Endothelial cell of umbilical vein (primary cell): ENCODE data around the gene CKLF. TPM values are rescaled to one million over a fixed set of nuclear protein-coding genes. Genes with fewer than 3 reads are reported as not detected.
A peak's percentile ranks its signal among the peaks of the same experiment; 100 is the strongest.

Experiments used
- BruUV-seq: library from RNA; stranded (reverse); fragments of 400-500 nt; replicated peaks from 2 replicates; lab custom pipeline; 2021; lab: Mats Ljungman, UMichigan
- CTCF ChIA-PET: fragments of 300-600, 350-600 bp; sonication (Branson Sonifier 250); formaldehyde crosslinking; loops from one replicate; lab custom pipeline; 2021; ENCODE audit warnings: antibody characterized with exemption, inconsistent platforms; lab: Charles Lee
- POLR2A ChIA-PET: fragments of 300-600, 350-600 bp; sonication (Branson Sonifier 250); formaldehyde crosslinking; loops from one replicate; lab custom pipeline; 2021; ENCODE audit warnings: antibody characterized with exemption, inconsistent platforms; lab: Charles Lee
- DNase-seq: peaks from one replicate; pipeline ENCODE4 v3.0.0-alpha.2; 2011; ENCODE audit warnings: low read depth, low spot score
- FAIRE-seq: peaks from 2 replicates; lab custom pipeline; 2011; peaks lifted over from hg19 to GRCh38; lab: Jason Lieb, UNC
- H2AFZ ChIP-seq: 2 replicates; pipeline ENCODE4 v1.6.0; 2012; ENCODE audit warnings: low read depth, low read length, control low read depth, inconsistent platforms
- H3K27ac ChIP-seq: 2 replicates; pipeline ENCODE4 v1.5.1; 2011; ENCODE audit warnings: low read depth, mild to moderate bottlenecking, control low read depth, low read length, moderate library complexity; ENCODE audit not compliant: insufficient read depth
- H3K27me3 ChIP-seq, 2 experiments: 2 replicates each; pipeline versions ENCODE4 v1.6.0 to v1.6.1; 2011; ENCODE audit warnings: low read length in 2 of 2, mixed read lengths in 1 of 2; ENCODE audit not compliant: control insufficient read depth in 2 of 2, insufficient read depth in 2 of 2
- H3K36me3 ChIP-seq, 2 experiments: 2 replicates in 1 of 2; 3 replicates in 1 of 2; pipeline ENCODE4 v1.5.1; 2011; ENCODE audit warnings: low read length in 2 of 2, mild to moderate bottlenecking in 1 of 2, moderate library complexity in 1 of 2; ENCODE audit not compliant: control insufficient read depth in 2 of 2, insufficient read depth in 2 of 2; ENCODE audit errors: extremely low read depth in 1 of 2
- H3K4me1 ChIP-seq: 3 replicates; pipeline ENCODE4 v1.5.1; 2011; ENCODE audit warnings: mild to moderate bottlenecking, low read length; ENCODE audit not compliant: control insufficient read depth, insufficient read depth; ENCODE audit errors: extremely low read depth
- H3K4me2 ChIP-seq: 2 replicates; pipeline ENCODE4 v1.6.1; 2011; ENCODE audit warnings: low read length, control low read depth, mixed read lengths; ENCODE audit not compliant: insufficient read depth
- H3K4me3 ChIP-seq, 3 experiments: fragments of 200-600 bp in 1 of 3; sonication (generic), shearing (Covaris generic) in 1 of 3; replicated peaks in 1 of 3; 2 replicates each; pipeline ENCODE4 v1.5.1; 2011 to 2016; ENCODE audit warnings: control low read depth in 3 of 3, low read length in 3 of 3, mild to moderate bottlenecking in 2 of 3, inconsistent platforms in 1 of 3, low read depth in 1 of 3, moderate library complexity in 1 of 3; ENCODE audit not compliant: insufficient read depth in 1 of 3
- H3K79me2 ChIP-seq: 2 replicates; pipeline ENCODE4 v1.6.0; 2012; ENCODE audit warnings: low read length, inconsistent platforms; ENCODE audit not compliant: control insufficient read depth, insufficient read depth
- H3K9ac ChIP-seq: replicated peaks from 2 replicates; pipeline ENCODE3; 2011; ENCODE audit warnings: low read length, control low read depth; ENCODE audit not compliant: insufficient read depth; ENCODE audit errors: extremely low read depth
- H3K9me1 ChIP-seq: replicated peaks from 3 replicates; pipeline ENCODE4 v1.6.0; 2011; ENCODE audit warnings: mild to moderate bottlenecking, low read length; ENCODE audit not compliant: control insufficient read depth, insufficient read depth; ENCODE audit errors: extremely low read depth
- H3K9me3 ChIP-seq: replicated peaks from 2 replicates; pipeline ENCODE4 v1.5.1; 2012; ENCODE audit warnings: low read length, inconsistent platforms; ENCODE audit not compliant: control insufficient read depth, insufficient read depth
- H4K20me1 ChIP-seq: replicated peaks from 2 replicates; pipeline ENCODE3; 2011; ENCODE audit warnings: mild to moderate bottlenecking, low read length; ENCODE audit not compliant: control insufficient read depth, insufficient read depth; ENCODE audit errors: extremely low read depth
- CTCF ChIP-seq, 2 donors: IDR thresholded peaks; 1 replicate in 1 of 2; 2 replicates in 1 of 2; pipeline ENCODE4 v1.5.1; 2011; ENCODE audit warnings: low read length in 2 of 2, mild to moderate bottlenecking in 2 of 2, moderate library complexity in 2 of 2, control low read depth in 1 of 2, inconsistent platforms in 1 of 2, low read depth in 1 of 2; ENCODE audit not compliant: insufficient read depth in 1 of 2; ENCODE audit errors: extremely low read depth in 1 of 2
- EZH2 ChIP-seq: IDR thresholded peaks from 2 replicates; pipeline ENCODE4 v1.6.1; 2012; ENCODE audit warnings: borderline replicate concordance, low read depth, mild to moderate bottlenecking, moderate library complexity, low read length, inconsistent platforms; ENCODE audit not compliant: severe bottlenecking
- FOS ChIP-seq: IDR thresholded peaks from 2 replicates; pipeline ENCODE4 v1.6.1; 2011; ENCODE audit warnings: mild to moderate bottlenecking, low read length, moderate library complexity, borderline replicate concordance; ENCODE audit not compliant: insufficient read depth
- GATA2 ChIP-seq: IDR thresholded peaks from 2 replicates; pipeline ENCODE4 v1.7.0; 2011; ENCODE audit warnings: low read depth, mild to moderate bottlenecking, moderate library complexity, mixed read lengths, low read length; ENCODE audit not compliant: insufficient read length, insufficient read depth
- JUN ChIP-seq: IDR thresholded peaks from 2 replicates; pipeline ENCODE4 v1.6.1; 2011; ENCODE audit warnings: borderline replicate concordance, low read depth; ENCODE audit not compliant: insufficient read length, insufficient read depth
- MAX ChIP-seq: IDR thresholded peaks from 2 replicates; pipeline ENCODE4 v1.6.1; 2011; ENCODE audit not compliant: insufficient read depth, insufficient read length
- MYC ChIP-seq: IDR thresholded peaks from one replicate; pipeline ENCODE4 v1.6.1; 2011; ENCODE audit warnings: mild to moderate bottlenecking, low read depth, low read length
- POLR2A ChIP-seq: IDR thresholded peaks from 2 replicates; pipeline ENCODE4 v1.6.1; 2012; ENCODE audit warnings: low read depth, mild to moderate bottlenecking, control low read depth, low read length
- POLR2AphosphoS5 ChIP-seq: IDR thresholded peaks from 2 replicates; pipeline ENCODE4 v1.6.1; 2012; ENCODE audit warnings: low read depth, mild to moderate bottlenecking, control low read depth, low read length, moderate library complexity; ENCODE audit not compliant: insufficient read depth
- dilution Hi-C: fragments of 300-500 bp; cut with MboI; formaldehyde crosslinking; loops from one replicate; pipeline ENCODE4 v1.15.0; 2019; ENCODE audit warnings: low sequenced_read_pairs; ENCODE audit not compliant: extremely low pct_ligation_motif_present
- intact Hi-C: fragments of 100-400 bp; cut with micrococcal nuclease; formaldehyde crosslinking; loops from one replicate; pipeline ENCODE4 v1.10.0; 2022
- polyA plus RNA-seq, 4 experiments: library from polyadenylated mRNA; depleted of rRNA in 3 of 4; stranded (reverse) in 3 of 4; unstranded in 1 of 4; fragments of >200 nt; gene quantifications; 2 replicates each; pipeline versions ENCODE4 v1.2.1 to v1.2.3, GENCODE V29; 2011 to 2012; ENCODE audit warnings: missing spikeins in 1 of 4
- total RNA-seq: library from RNA; stranded (reverse); gene quantifications from 2 replicates; pipeline ENCODE4 v1.2.3, GENCODE V29; 2021

Gene CKLF
- total and polyA plus RNA-seq, 2 donors (not counting 3 experiments of a cell fraction or from before 2014, with no cell fraction given), result 80.0 to 209 TPM

GRCh38 chr16:66601471-66601870, 49.1 kb downstream of the CKLF start:
- Histone ChIP-seq H4K20me1 (no peaks in the 10 kb centered on the region), H3K4me2 (no peak overlapping the region), H3K27me3 (peaks cover 0 to 9% of the 10 kb centered on the region in 2 experiments), H3K4me1 (peaks cover 14% of the 10 kb centered on the region), H3K27ac (no peak overlapping the region), H3K9me1 (no peaks in the 10 kb centered on the region), H3K36me3 (no peaks in the 10 kb centered on the region), H3K4me3 (no peak overlapping the region), H3K9me3 (no peaks in the 10 kb centered on the region), H3K9ac (no peak overlapping the region), H3K79me2 (peaks cover 14% of the 10 kb centered on the region), H2AFZ (no peak overlapping the region)
- ChIA-PET CTCF (interaction anchor here (1.3 to 1.8 kb wide), 2 partner anchors 12 to 86 kb away, joined by 3 to 4 read pairs; no protein-coding TSS in a partner anchor), POLR2A (no interaction called here)
- BruUV-seq, result no TSS peak
- dilution Hi-C loops (no loop called here), intact Hi-C loops (no loop called here)
- TF ChIP-seq MYC (no peak), MAX (no peak), GATA2 (no peak)
- FAIRE-seq, result no peak
- DNase-seq, result no peak

- H3K36me3 ChIP-seq, result no peaks in the 10 kb centered on the region
- CTCF ChIA-PET, result interaction anchor here (0.7 to 2.0 kb wide), 12 partner anchors 8 to 264 kb away, joined by 3 to 28 read pairs (median 4); partner anchors contain the start of genes CKLF and NAE1
- no peaks in the 10 kb centered on the region for H3K27me3 ChIP-seq
- TF ChIP-seq CTCF (IDR thresholded peaks at IDR 0.05; ENCODE audit: extremely low read depth in 1 of 2, insufficient read depth in 1 of 2, low read depth in 1 of 2, low read length in 2 of 2), result no peak
- no peak for TF ChIP-seq EZH2
- no peak for TF ChIP-seq POLR2A
- TF ChIP-seq POLR2AphosphoS5, result no peak
- TF ChIP-seq FOS, result no peak
- no peak for TF ChIP-seq MAX
- no peak for TF ChIP-seq JUN
- no peak for TF ChIP-seq GATA2
- TF ChIP-seq MYC, result peak; percentile 27
- H3K9me1 ChIP-seq, result no peaks in the 10 kb centered on the region
- H4K20me1 ChIP-seq, result no peaks in the 10 kb centered on the region
- peak overlapping the region; percentile 60 for H3K4me2 ChIP-seq
- FAIRE-seq (peak; percentile 73), DNase-seq (peak; percentile 61)
- peak overlapping the region; percentile 56 to 91 (median 76) for H3K4me3 ChIP-seq
- peak overlapping the region; percentile 13 for H2AFZ ChIP-seq
- POLR2A ChIA-PET, result no interaction called here
- H3K9ac ChIP-seq, result peak overlapping the region; percentile 69
- dilution Hi-C loops (no loop called here), intact Hi-C loops (loop anchor here (1.0 to 2.0 kb wide), 4 partner anchors 51 to 197 kb away; partner anchors contain the start of gene CKLF)
- BruUV-seq, result TSS peak; percentile 53
- H3K27ac ChIP-seq, result peak overlapping the region; percentile 42
- H3K9me3 ChIP-seq, result no peaks in the 10 kb centered on the region
- peaks cover 16% of the 10 kb centered on the region for H3K4me1 ChIP-seq
- H3K79me2 ChIP-seq, result peaks cover 25% of the 10 kb centered on the region
Observed at GRCh38 chr16:66603537-66604375, 51.4 kb downstream of the CKLF start.
